NB4 (cell line): ENCODE measurements around the gene EML2.

Source experiments
- CTCF ChIP-seq: IDR thresholded peaks from one replicate; pipeline ENCODE4 v1.5.1; 2012; ENCODE audit warnings: low read depth, low read length
- POLR2A ChIP-seq: IDR thresholded peaks from 2 replicates; pipeline ENCODE4 v1.6.1; 2011; ENCODE audit warnings: mild to moderate bottlenecking; ENCODE audit not compliant: insufficient read length; ENCODE audit errors: extremely low read depth

- no peak for TF ChIP-seq CTCF
- TF ChIP-seq POLR2A = no peak
These were observed 78.5 kb downstream of the EML2 start for GRCh38 chr19:45560686-45561085.
